Kidney epithelial cell (primary cell): ENCODE data around the gene F7. TPM values are rescaled to one million over a fixed set of nuclear protein-coding genes. Genes with fewer than 3 reads are reported as not detected.

ENCODE experiments used
- DNase-seq: peaks from one replicate; pipeline ENCODE4 v3.0.0-alpha.2; 2010; ENCODE audit warnings: low read depth
- H3K27me3 ChIP-seq: 2 replicates; pipeline ENCODE4 v1.6.0; 2011; ENCODE audit warnings: low read length; ENCODE audit not compliant: control insufficient read depth, insufficient read depth
- H3K36me3 ChIP-seq: 2 replicates; pipeline ENCODE4 v1.5.1; 2011; ENCODE audit warnings: low read length; ENCODE audit not compliant: control insufficient read depth, insufficient read depth
- H3K4me3 ChIP-seq: 2 replicates; pipeline ENCODE4 v1.5.1; 2011; ENCODE audit warnings: low read depth, mild to moderate bottlenecking, control low read depth, low read length
- CTCF ChIP-seq: IDR thresholded peaks from 2 replicates; pipeline ENCODE4 v1.5.1; 2011; ENCODE audit warnings: mild to moderate bottlenecking, moderate library complexity, low read length, control low read depth, inconsistent platforms; ENCODE audit not compliant: insufficient read depth, poor library complexity, severe bottlenecking
- total RNA-seq: library from RNA; depleted of rRNA; stranded (reverse); fragments of >200 nt; gene quantifications from 2 replicates; pipeline ENCODE4 v1.2.3, GENCODE V29; 2015

Gene F7
- total RNA-seq, 1 donor from 2014 or later = 0.38 TPM

- no peak for DNase-seq
Observed at GRCh38 chr13:113145911-113146598, 40.5 kb downstream of the F7 start.

GRCh38 chr13:113146750-113147149 is 41.2 kb downstream of the F7 start:
- Histone ChIP-seq H3K4me3 (no peak overlapping the region), H3K36me3 (no peaks in the 10 kb centered on the region), H3K27me3 (peaks cover 8% of the 10 kb centered on the region)
- no peak for TF ChIP-seq CTCF
- DNase-seq = no peak

More at GRCh38 chr13:113145911-113146598, 40.5 kb downstream of the F7 start:
- Histone ChIP-seq H3K27me3 (peaks cover 7% of the 10 kb centered on the region), H3K36me3 (no peaks in the 10 kb centered on the region), H3K4me3 (no peak overlapping the region)
- no peak for TF ChIP-seq CTCF

- no peaks in the 10 kb centered on the region for H3K36me3 ChIP-seq
- DNase-seq = no peak
- H3K27me3 ChIP-seq = peaks cover 12% of the 10 kb centered on the region
- TF ChIP-seq CTCF = no peak
- no peak overlapping the region for H3K4me3 ChIP-seq
Observed at GRCh38 chr13:113147206-113147605, 41.6 kb downstream of the F7 start.

- no peaks in the 10 kb centered on the region for H3K36me3 ChIP-seq
- H3K4me3 ChIP-seq = no peak overlapping the region
- H3K27me3 ChIP-seq = peaks cover 21% of the 10 kb centered on the region
- DNase-seq = no peak
- no peak for TF ChIP-seq CTCF
Observed at GRCh38 chr13:113148407-113148806, 42.8 kb downstream of the F7 start.

GRCh38 chr13:113148940-113149503 is 43.4 kb downstream of the F7 start:
- no peak for TF ChIP-seq CTCF
- no peaks in the 10 kb centered on the region for H3K36me3 ChIP-seq
- H3K4me3 ChIP-seq = no peak overlapping the region
- DNase-seq = no peak
- H3K27me3 ChIP-seq = peaks cover 22% of the 10 kb centered on the region
